ENCODE results near the gene MRPL38. TPM values are rescaled to one million over a fixed set of nuclear protein-coding genes. Genes with fewer than 3 reads are reported as not detected.

Gene MRPL38
- total RNA-seq, 1 donor from 2014 or later, result 65.6 TPM

DNA sequence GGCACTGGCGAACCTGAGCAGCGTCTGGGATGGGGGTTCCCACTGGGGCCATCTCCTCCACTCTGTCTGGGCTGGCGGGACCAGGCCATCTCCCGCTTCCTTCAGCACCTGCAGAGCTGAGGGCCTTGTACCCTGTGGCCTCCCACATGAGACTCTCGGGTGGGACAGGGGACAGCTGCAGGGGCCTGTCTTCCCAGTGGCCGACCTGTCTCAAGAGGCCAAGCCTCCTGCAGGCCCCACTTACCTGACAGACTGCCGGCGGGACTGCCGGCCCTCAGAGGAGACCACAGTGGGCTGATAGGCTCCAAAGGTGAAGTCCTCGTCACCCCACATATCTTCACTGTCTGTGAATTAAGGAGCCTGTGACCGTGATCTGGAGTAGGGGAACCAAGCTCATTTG lies 20.4 kb upstream of the MRPL38 start:
- Histone ChIP-seq H3K79me2 (ENCODE audit: insufficient read depth, low read length) (no peaks in the 10 kb centered on the region), H3K4me2 (ENCODE audit: low read length) (no peak overlapping the region), H3K36me3 (ENCODE audit: insufficient read depth, low read length) (peaks cover 2% of the 10 kb centered on the region), H2AFZ (ENCODE audit: low read depth, low read length) (no peak overlapping the region), H3K27ac (ENCODE audit: low read depth, low read length) (no peak overlapping the region), H3K27me3 (ENCODE audit: insufficient read depth, low read length) (no peaks in the 10 kb centered on the region), H3K4me3 (ENCODE audit: insufficient read depth, low read depth, low read length) (no peak overlapping the region), H3K4me1 (ENCODE audit: insufficient read depth, low read length) (no peaks in the 10 kb centered on the region), H3K9ac (ENCODE audit: low read length) (no peak overlapping the region), H3K9me3 (ENCODE audit: insufficient read depth, low read depth, low read length) (no peaks in the 10 kb centered on the region), H4K20me1 (ENCODE audit: insufficient read depth, low read length) (no peaks in the 10 kb centered on the region)
- no peak for TF ChIP-seq EZH2 (IDR thresholded peaks at IDR 0.05; ENCODE audit: insufficient read depth, low read length)
- TF ChIP-seq, protein P1, sequence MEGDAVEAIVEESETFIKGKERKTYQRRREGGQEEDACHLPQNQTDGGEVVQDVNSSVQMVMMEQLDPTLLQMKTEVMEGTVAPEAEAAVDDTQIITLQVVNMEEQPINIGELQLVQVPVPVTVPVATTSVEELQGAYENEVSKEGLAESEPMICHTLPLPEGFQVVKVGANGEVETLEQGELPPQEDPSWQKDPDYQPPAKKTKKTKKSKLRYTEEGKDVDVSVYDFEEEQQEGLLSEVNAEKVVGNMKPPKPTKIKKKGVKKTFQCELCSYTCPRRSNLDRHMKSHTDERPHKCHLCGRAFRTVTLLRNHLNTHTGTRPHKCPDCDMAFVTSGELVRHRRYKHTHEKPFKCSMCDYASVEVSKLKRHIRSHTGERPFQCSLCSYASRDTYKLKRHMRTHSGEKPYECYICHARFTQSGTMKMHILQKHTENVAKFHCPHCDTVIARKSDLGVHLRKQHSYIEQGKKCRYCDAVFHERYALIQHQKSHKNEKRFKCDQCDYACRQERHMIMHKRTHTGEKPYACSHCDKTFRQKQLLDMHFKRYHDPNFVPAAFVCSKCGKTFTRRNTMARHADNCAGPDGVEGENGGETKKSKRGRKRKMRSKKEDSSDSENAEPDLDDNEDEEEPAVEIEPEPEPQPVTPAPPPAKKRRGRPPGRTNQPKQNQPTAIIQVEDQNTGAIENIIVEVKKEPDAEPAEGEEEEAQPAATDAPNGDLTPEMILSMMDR (IDR thresholded peaks at IDR 0.05; ENCODE audit: insufficient read depth, low read depth, low read length), result no peak
- Mint-ChIP-seq H3K4me1 (ENCODE audit: low read depth, unreplicated experiment) (no peaks in the 10 kb centered on the region), H3K4me3 (ENCODE audit: unreplicated experiment) (no peak overlapping the region), H3K36me3 (ENCODE audit: low read depth, unreplicated experiment) (peaks cover 9% of the 10 kb centered on the region), H3K27ac (ENCODE audit: unreplicated experiment) (no peak overlapping the region), H3K27me3 (ENCODE audit: low read depth, unreplicated experiment) (peaks cover 5% of the 10 kb centered on the region), H3K9me3 (ENCODE audit: unreplicated experiment) (no peaks in the 10 kb centered on the region)
- no peak for FAIRE-seq
- DNase-seq (ENCODE audit: low read depth), result no peak

DNA sequence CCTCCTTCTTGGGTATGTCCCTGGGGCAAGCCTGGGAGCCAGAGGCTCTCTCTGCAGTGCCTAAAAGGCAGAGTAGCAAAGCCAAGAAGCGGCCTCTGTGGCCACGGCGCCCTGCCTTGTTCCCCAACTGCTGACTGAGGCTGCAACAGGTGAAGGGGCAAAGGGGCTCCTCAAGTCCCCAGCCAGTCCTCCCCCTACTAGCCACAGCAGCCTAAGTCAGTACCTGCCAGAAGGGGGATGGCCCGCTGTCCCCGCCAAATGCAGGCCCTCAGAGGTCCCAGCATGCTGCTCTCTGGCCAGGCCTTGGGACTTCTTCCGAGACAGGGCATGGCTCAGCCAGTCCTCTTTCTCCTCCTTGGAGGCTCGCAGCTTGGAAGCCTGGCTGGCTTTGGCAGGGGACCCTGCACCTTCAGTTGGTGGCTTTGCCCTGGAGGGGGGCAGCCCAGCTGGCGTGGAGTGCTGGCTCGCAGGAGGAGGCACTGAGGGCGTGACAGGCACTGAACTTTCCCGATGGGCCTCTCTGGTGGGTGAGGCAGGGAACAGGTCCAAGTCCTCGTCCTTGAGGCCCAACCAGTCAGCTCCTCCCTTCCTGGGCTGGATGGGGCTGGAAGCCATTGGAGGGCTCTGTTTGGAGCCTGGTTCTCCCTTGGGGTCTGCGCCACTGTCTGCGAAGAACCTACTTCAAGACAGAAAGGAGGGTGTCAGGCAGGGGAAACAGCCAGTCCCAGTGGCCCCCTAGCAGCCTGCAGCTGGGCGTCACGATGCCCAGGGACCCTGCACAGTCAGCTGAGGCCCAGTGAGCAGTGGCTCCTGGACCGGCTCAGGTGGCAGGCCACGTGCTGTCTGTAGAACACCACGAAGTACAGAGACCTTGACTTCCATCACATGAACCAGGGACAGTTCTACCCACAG lies 18.5 kb upstream of the MRPL38 start:
- no peak overlapping the region for H3K27ac ChIP-seq (ENCODE audit: low read depth, low read length)
- H3K36me3 Mint-ChIP-seq (ENCODE audit: low read depth, unreplicated experiment), result peaks cover 10% of the 10 kb centered on the region
- no peaks in the 10 kb centered on the region for H3K4me1 Mint-ChIP-seq (ENCODE audit: low read depth, unreplicated experiment)
- DNase-seq (ENCODE audit: low read depth) (no peak), FAIRE-seq (no peak)
- no peaks in the 10 kb centered on the region for H3K27me3 ChIP-seq (ENCODE audit: insufficient read depth, low read length)
- H3K4me3 ChIP-seq (ENCODE audit: insufficient read depth, low read depth, low read length), result no peak overlapping the region
- no peaks in the 10 kb centered on the region for H3K4me1 ChIP-seq (ENCODE audit: insufficient read depth, low read length)
- H3K9ac ChIP-seq (ENCODE audit: low read length), result no peak overlapping the region
- no peaks in the 10 kb centered on the region for H3K9me3 ChIP-seq (ENCODE audit: insufficient read depth, low read depth, low read length)
- H3K27me3 Mint-ChIP-seq (ENCODE audit: low read depth, unreplicated experiment), result peaks cover 5% of the 10 kb centered on the region
- H3K79me2 ChIP-seq (ENCODE audit: insufficient read depth, low read length), result no peaks in the 10 kb centered on the region
- no peak overlapping the region for H2AFZ ChIP-seq (ENCODE audit: low read depth, low read length)
- no peaks in the 10 kb centered on the region for H3K9me3 Mint-ChIP-seq (ENCODE audit: unreplicated experiment)
- peaks cover 2% of the 10 kb centered on the region for H3K36me3 ChIP-seq (ENCODE audit: insufficient read depth, low read length)
- no peak for TF ChIP-seq EZH2 (IDR thresholded peaks at IDR 0.05; ENCODE audit: insufficient read depth, low read length)
- TF ChIP-seq, protein P1 (IDR thresholded peaks at IDR 0.05; ENCODE audit: insufficient read depth, low read depth, low read length), result no peak
- H4K20me1 ChIP-seq (ENCODE audit: insufficient read depth, low read length), result no peaks in the 10 kb centered on the region
- no peak overlapping the region for H3K4me3 Mint-ChIP-seq (ENCODE audit: unreplicated experiment)
- H3K27ac Mint-ChIP-seq (ENCODE audit: unreplicated experiment), result no peak overlapping the region
- no peak overlapping the region for H3K4me2 ChIP-seq (ENCODE audit: low read length)

All from astrocyte (in vitro differentiated cells and primary cell).